K562 (cell line): ENCODE data around the gene STK4. TPM values are rescaled to one million over a fixed set of nuclear protein-coding genes. Genes with fewer than 3 reads are reported as not detected.
A peak's percentile ranks its signal among the peaks of the same experiment; 100 is the strongest.

Source experiments
- ATAC-seq: fragments of 200-7000 bp; cut with Tn5 transposase; 3 replicates; pipeline ENCODE4 v1.9.1; 2020; ENCODE audit warnings: moderate library complexity
- BruUV-seq: library from RNA; stranded (reverse); fragments of 400-500 nt; replicated peaks from 2 replicates; lab custom pipeline; 2021; lab: Mats Ljungman, UMichigan
- CTCF ChIA-PET: fragments of 300-600 bp; formaldehyde crosslinking; extraction: SDS; loops from one replicate; lab custom pipeline; 2021; ENCODE audit warnings: low intra/inter-chr PET ratio; lab: Yijun Ruan, JAX
- POLR2A ChIA-PET: fragments of 300-600, 350-650 bp; sonication (Branson Sonifier 250); formaldehyde crosslinking; extraction: SDS; loops from one replicate; lab custom pipeline; 2021; ENCODE audit warnings: antibody characterized with exemption, inconsistent platforms; lab: Yijun Ruan, JAX
- DNase-seq, 4 experiments: peaks; one replicate each; pipeline versions ENCODE4 v3.0.0 to v3.0.0-alpha.2; 2011 to 2018; ENCODE audit warnings: low spot score in 3 of 4, mixed read lengths in 3 of 4; ENCODE audit errors: extremely low read depth in 1 of 4
- FAIRE-seq: peaks from 2 replicates; lab custom pipeline; 2011; peaks lifted over from hg19 to GRCh38; lab: Jason Lieb, UNC
- H2AFZ ChIP-seq: 2 replicates; pipeline ENCODE4 v1.6.0; 2011; ENCODE audit warnings: low read depth, low read length, control low read depth, inconsistent platforms
- H3K27ac ChIP-seq: fragments of 200-600 bp; 3 replicates; pipeline ENCODE4 v1.8.0; 2011; ENCODE audit warnings: low read depth, mild to moderate bottlenecking, control low read depth, inconsistent platforms, low read length, moderate library complexity, mixed read lengths; ENCODE audit errors: extremely low read depth
- H3K27me3 ChIP-seq, 2 experiments: fragments of 300-600 bp in 1 of 2; 2 replicates in 1 of 2; 3 replicates in 1 of 2; pipeline versions ENCODE4 v1.6.0 to v1.8.0; 2011; ENCODE audit warnings: inconsistent platforms in 2 of 2, low read length in 2 of 2, mild to moderate bottlenecking in 1 of 2, mixed read lengths in 1 of 2, moderate library complexity in 1 of 2; ENCODE audit not compliant: control insufficient read depth in 2 of 2, insufficient read depth in 2 of 2
- H3K36me3 ChIP-seq: fragments of 300-600 bp; 3 replicates; pipeline ENCODE4 v1.8.0; 2011; ENCODE audit warnings: mild to moderate bottlenecking, low read length, inconsistent platforms; ENCODE audit not compliant: control insufficient read depth, insufficient read depth
- H3K4me1 ChIP-seq, 2 experiments: fragments of 200-600 bp in 1 of 2; replicated peaks in 1 of 2; 2 replicates in 1 of 2; 3 replicates in 1 of 2; pipeline versions ENCODE4 v1.5.1 to v1.8.0; 2011; ENCODE audit warnings: inconsistent platforms in 2 of 2, low read length in 2 of 2, mild to moderate bottlenecking in 1 of 2, mixed read lengths in 1 of 2, moderate library complexity in 1 of 2; ENCODE audit not compliant: control insufficient read depth in 2 of 2, insufficient read depth in 2 of 2
- H3K4me2 ChIP-seq: 2 replicates; pipeline ENCODE4 v1.6.1; 2011; ENCODE audit warnings: low read length, control low read depth, inconsistent platforms, mixed read lengths; ENCODE audit not compliant: insufficient read depth
- H3K4me3 ChIP-seq: fragments of 200-600 bp; sonication (generic), shearing (Covaris generic); 2 replicates; pipeline ENCODE4 v1.5.1; 2016; ENCODE audit warnings: control low read depth, inconsistent platforms
- H3K79me2 ChIP-seq: fragments of 200-600 bp; 3 replicates; pipeline ENCODE4 v1.8.0; 2011; ENCODE audit warnings: low read length, inconsistent platforms; ENCODE audit not compliant: control insufficient read depth, insufficient read depth
- H3K9ac ChIP-seq, 2 experiments: 2 replicates each; pipeline versions ENCODE4 v1.6.0 to v1.6.1; 2011; ENCODE audit warnings: low read depth in 2 of 2, low read length in 2 of 2, control low read depth in 1 of 2, inconsistent platforms in 1 of 2, mild to moderate bottlenecking in 1 of 2, mixed read lengths in 1 of 2; ENCODE audit not compliant: insufficient read depth in 1 of 2
- H3K9me1 ChIP-seq: one replicate; pipeline ENCODE4 v1.6.0; 2011; ENCODE audit warnings: inconsistent platforms, mild to moderate bottlenecking, low read length, moderate library complexity; ENCODE audit not compliant: control insufficient read depth, insufficient read depth
- H3K9me3 ChIP-seq: replicated peaks from 2 replicates; pipeline ENCODE4 v1.5.1; 2011; ENCODE audit warnings: low read depth, low read length, inconsistent platforms; ENCODE audit not compliant: control insufficient read depth, insufficient read depth
- H4K20me1 ChIP-seq: replicated peaks from 2 replicates; pipeline ENCODE4 v1.6.1; 2011; ENCODE audit warnings: low read length, inconsistent platforms, mixed read lengths; ENCODE audit not compliant: control insufficient read depth, insufficient read depth
- GABPB2 ChIP-seq: fragments of 250-450 bp; sonication (Bioruptor Pico); conservative IDR thresholded peaks from 2 replicates; pipeline ENCODE4 v1.5.1; 2021; ENCODE audit warnings: mild to moderate bottlenecking
- KDM5B ChIP-seq: fragments of 200-600 bp; sonication (generic); IDR thresholded peaks from 2 replicates; pipeline ENCODE4 v1.6.1; 2012; ENCODE audit warnings: low read depth, mild to moderate bottlenecking, moderate library complexity, low read length, control low read depth, inconsistent platforms; ENCODE audit not compliant: insufficient replicate concordance
- MGA ChIP-seq: fragments of 450-650 bp; IDR thresholded peaks from 2 replicates; pipeline ENCODE4 v1.6.1; 2016; ENCODE audit warnings: mild to moderate bottlenecking, moderate library complexity
- ZNF217 ChIP-seq: sonication (generic); formaldehyde crosslinking; IDR thresholded peaks from 2 replicates; pipeline ENCODE4 v1.8.0; 2022; ENCODE audit warnings: mild to moderate bottlenecking, missing genetic modification reagents
- ZNF274 ChIP-seq: IDR thresholded peaks from 2 replicates; pipeline ENCODE4 v1.6.1; 2011; ENCODE audit warnings: low read depth, mild to moderate bottlenecking, low read length, moderate library complexity, borderline replicate concordance
- WGBS: fragments of 100-300 bp; shearing (Covaris generic); methylation state at CpG from one replicate; pipeline ENCODE4 v1.1.6; 2016; ENCODE audit warnings: low coverage, mixed read lengths; ENCODE audit not compliant: insufficient coverage; ENCODE audit errors: missing lambda C conversion rate; 5-methylcytosine and 5-hydroxymethylcytosine counted together
- in situ Hi-C: fragments of 300-500 bp; cut with MboI; formaldehyde crosslinking; loops from 4 replicates; pipeline ENCODE4 v1.15.0; 2018; ENCODE audit warnings: inconsistent platforms, mixed read lengths
- intact Hi-C: fragments of 100-400 bp; cut with micrococcal nuclease; formaldehyde crosslinking; loops from 2 replicates; pipeline ENCODE4 v1.14.2; 2022
- polyA plus RNA-seq, 8 experiments: library from polyadenylated mRNA; depleted of rRNA in 4 of 8; stranded (reverse) in 5 of 8; unstranded in 3 of 8; fragments of >200 nt; fragmentation: Nextera tagmentation in 2 of 8; fragmentation: Illumina TruSeq in 1 of 8; extraction: Ambion mirVana in 2 of 8; extraction: Trizol in 1 of 8; gene quantifications; 2 replicates each; pipeline versions ENCODE4 v1.2.1 to v1.2.3, GENCODE V29; 2011 to 2014; ENCODE audit warnings: inconsistent platforms in 1 of 8, missing spikeins in 1 of 8
- total RNA-seq, 7 experiments: library from RNA; depleted of rRNA in 6 of 7; stranded (reverse); fragments of >200 nt in 6 of 7; fragmentation: Illumina TruSeq in 2 of 7; extraction: Trizol in 2 of 7; gene quantifications; 2 replicates each; pipeline versions ENCODE4 v1.2.1 to v1.2.3, GENCODE V29; 2011 to 2021; ENCODE audit warnings: low replicate concordance in 1 of 7

Gene STK4
- total and polyA plus RNA-seq, 9 of the 15 experiments (the other 6 are each of a cell fraction or from before 2014, with no cell fraction given): 11.9 to 30.6 (median 22.2) TPM

GRCh38 chr20:44976698-44977097 is 10.4 kb downstream of the STK4 start (continued):
- TF ChIP-seq GABPB2 (CRISPR knock-in tag) (no peak), KDM5B (no peak), ZNF274 (no peak), ZNF217 (CRISPR knock-in tag) (no peak)

- H3K9me3 ChIP-seq: no peaks in the 10 kb centered on the region
- H3K9ac ChIP-seq: peak overlapping the region in 1 of 2 experiments; percentile 10; a peak in 1 of 4 replicates
- WGBS: 0% methylated on average over 2 of the region's 2 CpGs
- no peaks in the 10 kb centered on the region for H3K27me3 ChIP-seq
- peak overlapping the region; percentile 13; the same call in 1 of the 2 replicates for H3K4me2 ChIP-seq
- DNase-seq (peak in 2 of 4 experiments; percentile 49 to 65), FAIRE-seq (peak; percentile 84), ATAC-seq (peak; percentile 91)
- H3K79me2 ChIP-seq: no peaks in the 10 kb centered on the region
- BruUV-seq: no TSS peak
- peaks cover 74% of the 10 kb centered on the region for H3K36me3 ChIP-seq
- in situ Hi-C loops (no loop called here), intact Hi-C loops (no loop called here)
- ChIA-PET POLR2A (interaction anchor here (0.6 to 2.1 kb wide), 2 partner anchors 9 to 368 kb away, joined by 3 to 8 read pairs; no protein-coding TSS in a partner anchor), CTCF (no interaction called here)
- H4K20me1 ChIP-seq: no peaks in the 10 kb centered on the region
- H3K4me1 ChIP-seq: peaks cover 11 to 15% of the 10 kb centered on the region in 2 experiments; a peak in 4 of 5 replicates
- H3K9me1 ChIP-seq: no peaks in the 10 kb centered on the region
- peak overlapping the region; percentile 29; the same call in 1 of the 2 replicates for H2AFZ ChIP-seq
- no peak overlapping the region for H3K4me3 ChIP-seq
- H3K27ac ChIP-seq: peak overlapping the region; percentile 66
- TF ChIP-seq MGA: peak; percentile 49; the same call in 1 of the 2 replicates
Observed at GRCh38 chr20:44979090-44979621, 12.8 kb downstream of the STK4 start.
